Measurements from ENCODE around the gene NOC2L.

NOC2L gene

DNA sequence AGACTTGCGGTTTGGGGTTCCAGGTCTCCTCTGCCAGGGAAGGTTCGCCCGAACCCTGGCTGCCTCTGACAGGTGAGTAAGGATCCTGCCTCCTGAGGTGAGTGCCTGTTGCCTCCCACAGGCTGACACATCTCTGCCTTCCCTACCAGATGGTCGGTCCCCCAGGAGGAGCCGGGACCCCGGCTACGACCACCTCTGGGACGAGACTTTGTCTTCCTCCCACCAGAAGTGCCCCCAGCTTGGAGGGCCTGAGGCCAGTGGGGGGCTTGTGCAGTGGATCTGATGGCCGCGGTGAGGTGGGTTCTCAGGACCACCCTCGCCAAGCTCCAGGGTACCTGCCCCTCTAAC lies 15.2 kb upstream of the NOC2L start:
- no peak for DNase-seq

DNA sequence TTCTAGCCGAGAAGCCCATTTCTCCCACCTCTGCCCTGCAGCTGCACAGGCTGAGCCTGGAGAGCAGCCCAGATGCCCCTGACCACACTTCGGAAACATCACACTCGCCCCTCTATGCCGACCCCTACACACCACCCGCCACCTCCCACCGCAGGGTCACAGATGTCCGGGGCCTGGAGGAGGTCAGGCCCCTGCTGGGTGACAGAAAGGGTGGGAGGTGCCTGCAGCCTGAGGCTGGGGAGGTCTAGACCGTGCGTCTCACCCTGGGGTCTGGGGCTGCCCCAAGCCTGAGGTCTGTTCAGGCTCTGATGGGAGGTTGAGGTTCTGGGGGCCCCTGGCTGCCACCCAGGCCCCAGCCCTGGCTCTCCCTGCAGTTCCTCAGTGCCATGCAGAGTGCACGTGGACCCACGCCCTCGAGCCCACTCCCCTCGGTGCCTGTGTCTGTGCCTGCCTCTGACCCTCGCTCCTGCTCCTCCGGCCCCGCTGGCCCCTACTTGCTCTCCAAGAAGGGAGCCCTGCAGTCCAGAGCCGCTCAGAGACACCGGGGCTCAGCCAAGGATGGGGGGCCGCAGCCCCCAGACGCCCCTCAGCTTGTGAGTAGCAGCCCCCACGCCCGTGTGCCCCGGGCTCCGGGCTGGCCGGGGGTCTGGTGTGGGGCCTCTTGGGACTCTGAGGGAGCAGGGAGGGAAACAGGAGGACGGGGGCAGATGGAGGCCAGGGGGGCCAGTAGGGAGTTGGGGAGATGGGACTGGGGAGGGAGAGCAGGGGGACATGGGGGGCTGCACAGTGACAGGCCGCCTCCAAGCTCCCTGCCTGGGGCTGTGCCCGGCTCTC lies 14.6 kb upstream of the NOC2L start:
- DNase-seq, result no peak

DNA sequence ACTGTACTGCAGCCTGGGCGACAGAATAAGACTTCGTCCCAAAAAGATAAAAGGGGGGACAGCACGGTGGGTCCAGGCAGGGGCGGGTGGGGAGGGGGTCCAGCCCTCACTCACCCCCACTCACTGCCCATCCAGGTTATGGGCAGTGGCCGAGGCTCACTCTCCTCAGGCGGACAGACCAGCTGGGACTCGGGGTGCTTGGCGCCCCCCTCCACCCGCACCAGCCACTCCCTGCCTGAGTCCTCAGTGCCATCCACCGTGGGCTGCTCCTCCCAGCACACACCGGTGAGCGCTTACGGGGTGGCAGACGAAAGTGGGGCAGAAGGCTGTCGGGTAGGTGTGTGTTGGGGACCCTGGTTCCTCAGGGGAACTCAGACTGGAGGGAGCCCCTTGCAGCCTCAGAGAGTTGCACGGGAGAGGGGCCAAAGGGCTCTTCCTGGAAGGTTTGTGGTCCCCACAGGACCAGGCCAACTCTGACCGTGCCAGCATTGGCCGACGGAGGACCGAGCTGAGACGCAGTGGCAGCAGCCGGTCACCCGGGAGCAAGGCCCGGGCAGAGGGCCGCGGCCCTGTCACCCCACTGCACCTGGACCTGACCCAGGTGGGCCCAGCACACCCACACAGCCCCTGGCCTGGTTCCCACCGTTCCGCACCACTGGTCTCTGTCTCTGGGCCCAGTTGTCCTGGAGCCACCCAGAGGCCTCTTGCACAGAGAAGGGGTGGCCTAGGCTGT lies 13.8 kb upstream of the NOC2L start:
- no peak for DNase-seq

DNA sequence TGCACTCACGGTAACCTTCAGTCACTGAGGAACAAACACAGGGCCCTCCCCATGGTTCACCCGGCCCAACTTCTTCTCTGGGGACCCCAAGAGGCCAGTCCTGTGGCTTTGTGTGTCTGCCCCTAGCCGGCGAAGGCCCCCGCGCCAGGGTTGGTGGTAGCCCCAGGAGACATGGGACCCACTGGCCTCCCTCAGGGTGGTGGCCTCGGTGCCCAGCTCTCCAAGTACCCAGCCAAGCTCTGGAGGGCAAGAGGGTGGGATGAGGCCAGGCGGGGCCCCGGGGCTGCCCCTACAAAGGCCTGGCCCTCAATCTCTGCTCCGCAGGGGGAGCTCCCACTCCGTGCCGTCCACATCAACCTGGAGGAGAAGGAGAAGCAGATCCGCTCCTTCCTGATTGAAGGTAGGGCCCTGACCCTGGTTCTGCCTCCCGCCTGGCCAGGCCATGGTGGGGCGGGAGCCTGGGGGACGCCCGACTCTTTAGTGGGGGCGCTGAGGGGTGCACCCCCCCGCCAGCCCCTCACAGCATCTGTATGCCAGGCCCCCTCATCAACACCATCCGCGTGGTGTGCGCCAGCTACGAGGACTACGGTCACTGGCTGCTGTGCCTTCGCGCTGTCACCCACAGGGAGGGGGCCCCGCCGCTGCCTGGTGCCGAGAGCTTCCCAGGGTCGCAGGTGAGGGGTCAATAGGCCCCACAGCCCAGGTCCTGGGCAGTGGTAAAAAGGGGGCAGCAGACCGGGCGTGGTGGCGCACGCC lies 12.9 kb upstream of the NOC2L start:
- no peak for DNase-seq

DNA sequence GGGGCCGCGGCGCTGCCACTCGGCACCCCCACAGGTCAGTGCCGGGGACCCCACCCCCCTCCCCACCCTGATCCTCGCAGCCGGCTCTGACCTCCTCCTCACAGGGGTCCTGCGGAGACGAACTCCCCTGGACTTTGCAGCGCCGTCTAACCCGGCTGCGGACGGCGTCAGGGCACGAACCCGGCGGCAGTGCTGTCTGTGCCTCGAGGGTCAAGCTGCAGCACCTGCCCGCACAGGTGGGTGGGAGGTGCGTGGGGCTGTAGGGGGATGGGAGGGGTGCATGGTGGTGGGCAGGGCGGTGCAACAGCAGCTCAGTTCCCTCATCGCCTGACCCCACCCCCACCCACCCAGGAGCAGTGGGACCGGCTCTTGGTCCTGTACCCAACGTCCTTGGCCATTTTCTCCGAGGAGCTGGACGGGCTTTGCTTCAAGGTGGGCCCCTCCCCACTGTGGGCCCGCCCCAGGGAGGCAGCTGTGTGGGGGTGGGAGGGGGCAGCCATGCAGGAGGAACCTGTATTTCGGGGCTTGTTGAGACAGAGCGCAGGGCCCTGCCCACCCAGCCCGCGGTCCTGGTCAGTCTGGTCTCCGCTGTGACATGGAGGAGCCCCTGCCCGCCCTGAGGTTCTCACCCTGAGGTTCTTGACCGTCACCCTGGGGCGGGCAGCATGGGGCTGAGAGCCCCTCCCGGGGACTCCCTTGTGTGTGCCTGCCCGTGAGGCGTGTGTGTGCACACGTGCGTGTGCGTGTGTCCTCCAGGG lies 12.1 kb upstream of the NOC2L start:
- DNase-seq, result no peak

DNA sequence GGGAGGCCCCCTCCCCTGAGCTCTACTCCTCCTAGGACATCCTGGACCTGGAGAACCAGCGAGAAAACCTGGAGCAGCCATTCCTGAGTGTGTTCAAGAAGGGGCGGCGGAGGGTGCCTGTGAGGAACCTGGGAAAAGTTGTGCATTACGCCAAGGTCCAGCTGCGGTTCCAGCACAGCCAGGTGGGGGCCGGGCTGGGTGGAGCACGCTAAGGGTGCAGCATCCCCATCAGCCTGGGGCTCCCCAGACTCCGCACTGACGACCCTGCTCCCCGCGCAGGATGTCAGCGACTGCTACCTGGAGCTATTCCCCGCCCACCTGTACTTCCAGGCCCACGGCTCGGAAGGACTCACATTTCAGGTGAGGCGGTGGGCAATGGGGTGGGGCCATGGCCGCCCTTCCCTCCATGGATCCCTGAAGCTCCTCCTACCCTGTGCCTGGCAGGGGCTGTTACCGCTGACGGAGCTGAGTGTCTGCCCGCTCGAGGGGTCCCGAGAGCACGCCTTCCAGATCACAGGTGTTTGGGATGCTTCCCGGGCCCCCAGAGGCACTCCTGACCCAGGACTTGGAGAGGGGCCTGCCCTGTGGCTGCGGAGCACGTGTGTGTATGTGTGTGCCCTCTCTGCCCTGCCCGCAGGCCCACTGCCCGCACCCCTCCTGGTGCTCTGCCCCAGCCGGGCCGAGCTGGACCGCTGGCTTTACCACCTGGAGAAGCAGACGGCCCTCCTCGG lies 11.4 kb upstream of the NOC2L start:
- no peak for DNase-seq

DNA sequence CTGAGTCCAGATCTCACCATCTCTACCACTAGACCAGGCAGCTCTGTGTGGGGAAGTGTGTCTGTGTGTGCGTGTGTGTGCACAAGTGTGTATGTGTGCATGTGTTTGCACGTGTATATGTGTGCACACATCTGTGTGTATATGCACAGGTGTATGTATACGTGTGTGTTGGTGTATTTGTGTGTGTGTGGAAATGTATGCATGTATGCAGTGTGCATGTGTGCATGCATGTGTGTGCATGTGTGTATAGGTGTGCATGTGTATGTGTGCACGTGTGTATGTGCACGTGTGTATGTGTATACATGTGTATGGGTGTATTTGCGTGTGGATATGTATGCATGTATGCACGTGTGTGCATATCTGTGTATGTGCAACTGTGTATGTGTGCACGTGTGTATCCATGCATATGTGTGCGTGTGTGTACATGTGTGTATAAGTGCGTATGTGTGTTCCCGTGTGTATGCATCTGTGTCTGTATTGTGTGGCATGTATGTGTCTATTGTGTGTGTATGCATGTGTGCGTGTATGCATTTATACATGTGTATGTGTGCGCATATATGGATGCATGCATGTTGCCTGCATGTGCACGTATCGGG lies 10.3 kb upstream of the NOC2L start:
- no peak for DNase-seq

DNA sequence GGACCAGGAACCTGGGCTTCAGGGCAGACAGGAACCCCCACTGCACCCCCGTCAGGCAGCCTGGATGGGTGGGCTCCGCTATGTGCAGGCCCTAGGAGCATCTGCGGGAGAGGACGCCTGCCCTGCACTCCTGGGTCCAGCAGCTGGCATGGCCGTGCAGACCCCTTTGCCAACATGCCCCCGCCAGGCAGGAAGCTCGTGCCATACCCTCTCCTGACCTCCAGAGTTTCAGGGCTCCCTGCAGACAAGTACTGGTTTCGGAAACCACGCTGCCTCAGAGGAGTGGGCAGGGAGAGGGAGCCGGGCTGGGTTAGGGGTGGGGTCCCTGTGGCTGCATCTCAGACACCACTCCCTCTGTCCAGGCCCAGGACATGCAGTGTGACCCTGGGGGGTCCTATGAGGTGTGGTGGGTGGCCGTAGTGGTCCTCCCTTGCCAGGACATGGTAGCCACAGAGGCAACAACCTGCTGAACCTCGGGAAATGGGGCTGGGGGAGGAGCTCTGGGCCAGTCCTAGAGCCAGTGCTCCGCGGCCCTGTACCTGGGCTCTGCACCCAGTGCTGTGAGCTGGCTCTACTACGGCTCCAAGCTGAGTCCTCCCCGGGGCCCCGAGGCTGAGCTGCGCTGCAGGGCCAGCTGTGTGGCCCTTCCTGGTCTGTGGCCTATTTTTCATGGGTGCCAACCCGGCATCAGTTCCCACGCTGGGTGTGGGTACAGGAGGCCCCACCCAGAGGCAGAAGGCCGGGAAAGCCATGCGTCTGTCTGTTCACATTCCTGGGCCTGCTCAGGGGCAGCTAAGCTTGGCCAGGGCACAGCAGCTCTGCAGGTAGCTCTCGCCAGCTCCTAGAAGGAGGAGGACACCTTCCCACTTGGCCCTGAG lies 8.6 kb upstream of the NOC2L start:
- DNase-seq, result no peak

DNA sequence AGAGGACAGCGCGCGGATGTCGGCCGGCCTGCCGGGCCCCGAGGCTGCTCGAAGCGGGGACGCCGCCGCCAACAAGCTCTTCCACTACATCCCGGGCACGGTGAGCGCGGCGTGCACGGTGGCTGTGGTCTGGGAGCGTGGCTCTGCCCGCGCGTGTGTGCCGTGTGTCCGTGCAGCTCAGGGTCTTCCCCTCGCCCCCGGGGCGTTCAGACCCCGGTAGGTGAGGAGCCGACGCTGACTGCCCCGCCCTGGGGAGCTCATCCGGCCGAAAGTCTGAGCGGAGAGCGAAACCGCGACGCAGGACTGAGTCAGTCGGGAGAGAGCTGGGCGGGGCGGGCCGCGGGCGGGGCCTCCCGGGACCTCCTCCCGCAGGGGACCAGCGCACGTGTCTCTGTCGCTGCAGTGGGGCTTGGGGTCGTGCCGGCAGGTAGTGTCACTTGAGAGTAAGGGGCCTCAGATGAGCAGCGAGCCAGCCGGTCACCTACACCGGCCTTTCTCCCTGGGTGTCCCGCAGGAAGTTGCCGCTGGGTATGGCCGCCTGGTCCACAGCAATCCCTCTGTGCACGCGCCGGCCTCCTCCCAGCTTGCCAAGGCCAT lies 7.7 kb upstream of the NOC2L start:
- peak in 1 of 2 experiments; percentile 52 for DNase-seq

DNA sequence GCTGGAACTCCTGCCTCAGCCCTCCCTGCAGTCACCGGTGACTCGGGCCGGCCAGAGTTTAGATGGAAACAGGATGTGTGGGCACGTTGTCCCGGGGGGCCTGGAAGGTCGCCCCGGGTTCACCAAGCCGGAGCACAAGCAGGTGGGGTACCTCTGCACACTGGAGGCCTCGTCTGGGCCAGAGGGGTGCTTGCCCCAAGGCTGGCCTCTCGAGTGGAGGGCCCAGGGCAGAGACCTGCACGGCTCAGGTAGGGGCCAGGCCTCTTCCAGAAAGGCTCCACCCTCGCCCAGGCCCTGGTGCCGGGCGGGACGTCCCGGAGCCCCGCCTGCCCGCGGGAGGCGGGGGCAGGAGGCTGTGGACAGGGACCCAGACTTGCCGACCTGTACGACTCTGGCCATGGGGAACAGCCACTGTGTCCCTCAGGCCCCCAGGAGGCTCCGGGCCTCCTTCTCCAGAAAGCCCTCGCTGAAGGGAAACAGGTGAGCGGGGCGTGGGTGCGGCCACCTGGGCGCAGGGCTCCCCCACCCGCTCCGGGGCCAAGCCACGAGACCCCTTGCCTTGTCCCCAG lies 7.2 kb upstream of the NOC2L start, which contains the start of gene PLEKHN1:
Gene PLEKHN1 (plus strand): TSS at position 348 of the 569 bp plus-strand sequence. CDS start 50 bp downstream, at position 398.
- peak; percentile 46 to 67 for DNase-seq

DNA sequence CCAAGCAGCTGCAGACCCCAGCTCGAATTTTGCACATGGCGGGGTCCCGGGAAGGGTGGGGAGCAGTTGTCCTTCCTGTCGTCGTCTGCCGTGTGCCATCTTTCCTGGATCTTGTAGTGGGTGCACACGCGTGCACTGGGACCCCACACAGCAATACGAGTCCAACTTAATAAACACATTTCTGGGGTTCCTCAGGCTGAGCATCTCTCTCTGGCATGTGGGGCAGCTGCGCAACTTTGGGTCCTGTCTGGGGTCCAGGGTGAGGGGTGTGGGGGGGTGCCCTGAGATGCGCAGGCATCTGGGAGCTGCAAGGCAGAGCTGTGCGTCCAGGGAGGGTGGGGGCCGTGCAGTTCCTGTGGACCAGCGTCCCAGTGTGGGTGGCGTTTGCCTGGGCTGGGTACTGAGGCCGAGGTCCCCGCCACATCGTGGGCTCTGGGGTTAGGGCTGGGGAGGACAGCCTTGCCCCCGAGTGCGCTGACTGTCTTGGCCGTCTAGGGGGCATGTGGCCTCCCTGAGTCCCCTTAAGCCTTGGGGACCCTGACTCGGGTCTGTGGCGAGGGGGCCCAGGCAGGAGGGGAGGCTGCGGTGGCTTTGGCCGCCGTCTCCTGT lies 6.6 kb upstream of the NOC2L start:
- DNase-seq, result no peak

DNA sequence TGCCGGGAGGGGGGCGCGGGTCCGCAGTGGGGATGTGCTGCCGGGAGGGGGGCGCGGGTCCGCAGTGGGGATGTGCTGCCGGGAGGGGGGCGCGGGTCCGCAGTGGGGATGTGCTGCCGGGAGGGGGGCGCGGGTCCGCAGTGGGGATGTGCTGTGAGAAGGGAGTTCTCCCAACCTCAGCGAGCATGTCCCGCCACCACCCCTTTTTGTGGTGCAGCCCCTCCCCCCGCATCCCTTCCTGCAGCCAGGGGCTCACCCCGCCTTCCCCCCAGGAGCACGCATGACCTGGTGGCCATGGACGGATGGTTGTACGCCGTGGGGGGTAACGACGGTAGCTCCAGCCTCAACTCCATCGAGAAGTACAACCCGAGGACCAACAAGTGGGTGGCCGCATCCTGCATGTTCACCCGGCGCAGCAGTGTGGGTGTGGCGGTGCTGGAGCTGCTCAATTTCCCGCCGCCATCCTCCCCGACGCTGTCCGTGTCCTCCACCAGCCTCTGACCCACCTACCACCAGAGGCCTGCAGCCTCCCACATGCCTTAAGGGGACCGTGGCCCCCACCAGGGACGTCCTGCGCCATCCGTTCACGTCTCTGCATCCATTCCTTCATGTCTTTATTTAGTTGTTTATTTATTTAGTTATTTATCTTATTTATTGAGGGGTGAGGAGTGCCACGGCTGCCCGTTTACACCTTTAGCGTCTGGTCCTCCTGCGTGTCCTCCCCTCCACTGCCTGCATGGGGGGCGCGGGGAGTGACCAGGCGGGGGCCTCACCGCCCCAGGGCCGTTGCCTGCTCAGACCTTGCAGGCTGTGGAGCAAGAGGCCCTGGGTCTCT lies 5.9 kb upstream of the NOC2L start:
- no peak for DNase-seq

DNA sequence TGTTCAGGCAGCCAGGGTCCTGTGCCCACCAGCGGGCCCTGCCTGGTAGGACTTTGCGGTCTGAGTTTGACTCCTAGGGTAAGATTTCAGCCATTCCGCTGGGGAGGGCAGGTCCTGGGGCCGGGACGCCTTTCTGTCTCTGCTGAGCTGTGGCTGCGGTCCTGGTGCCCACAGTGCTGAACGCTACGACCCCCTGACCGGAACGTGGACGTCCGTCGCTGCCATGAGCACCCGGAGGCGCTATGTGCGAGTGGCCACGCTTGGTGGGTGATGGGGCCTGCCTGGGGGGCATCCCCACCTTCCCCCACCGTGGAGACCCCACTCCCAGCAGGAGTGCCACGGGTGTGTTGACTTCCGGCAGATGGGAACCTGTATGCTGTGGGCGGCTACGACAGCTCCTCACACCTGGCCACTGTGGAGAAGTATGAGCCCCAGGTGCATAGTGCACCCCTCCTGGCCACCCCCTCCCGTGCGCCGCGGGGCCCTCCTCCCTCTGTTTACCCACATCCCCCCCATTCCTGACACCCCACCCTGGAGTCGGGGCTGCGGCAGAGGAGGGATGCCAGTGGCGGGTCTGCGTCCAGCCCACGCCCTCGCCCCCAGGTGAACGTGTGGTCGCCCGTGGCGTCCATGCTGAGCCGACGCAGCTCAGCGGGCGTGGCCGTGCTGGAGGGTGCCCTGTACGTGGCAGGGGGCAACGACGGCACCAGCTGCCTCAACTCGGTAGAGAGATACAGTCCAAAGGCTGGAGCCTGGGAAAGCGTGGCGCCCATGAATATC lies 4.9 kb upstream of the NOC2L start:
- no peak for DNase-seq

DNA sequence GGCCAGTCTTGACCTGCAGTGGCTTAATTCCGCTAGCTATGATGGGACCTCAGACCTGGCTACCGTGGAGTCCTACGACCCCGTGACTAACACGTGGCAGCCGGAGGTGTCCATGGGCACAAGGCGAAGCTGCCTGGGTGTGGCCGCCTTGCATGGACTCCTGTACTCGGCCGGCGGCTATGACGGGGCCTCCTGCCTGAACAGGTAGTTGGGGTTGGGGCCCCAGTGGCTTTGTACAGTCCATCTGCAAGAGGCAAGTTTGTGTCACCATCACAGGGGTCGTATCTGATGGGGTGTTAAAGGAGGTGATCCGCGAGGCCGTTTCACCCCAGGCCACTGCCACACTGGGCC lies 4.2 kb upstream of the NOC2L start:
- DNase-seq, result no peak

DNA sequence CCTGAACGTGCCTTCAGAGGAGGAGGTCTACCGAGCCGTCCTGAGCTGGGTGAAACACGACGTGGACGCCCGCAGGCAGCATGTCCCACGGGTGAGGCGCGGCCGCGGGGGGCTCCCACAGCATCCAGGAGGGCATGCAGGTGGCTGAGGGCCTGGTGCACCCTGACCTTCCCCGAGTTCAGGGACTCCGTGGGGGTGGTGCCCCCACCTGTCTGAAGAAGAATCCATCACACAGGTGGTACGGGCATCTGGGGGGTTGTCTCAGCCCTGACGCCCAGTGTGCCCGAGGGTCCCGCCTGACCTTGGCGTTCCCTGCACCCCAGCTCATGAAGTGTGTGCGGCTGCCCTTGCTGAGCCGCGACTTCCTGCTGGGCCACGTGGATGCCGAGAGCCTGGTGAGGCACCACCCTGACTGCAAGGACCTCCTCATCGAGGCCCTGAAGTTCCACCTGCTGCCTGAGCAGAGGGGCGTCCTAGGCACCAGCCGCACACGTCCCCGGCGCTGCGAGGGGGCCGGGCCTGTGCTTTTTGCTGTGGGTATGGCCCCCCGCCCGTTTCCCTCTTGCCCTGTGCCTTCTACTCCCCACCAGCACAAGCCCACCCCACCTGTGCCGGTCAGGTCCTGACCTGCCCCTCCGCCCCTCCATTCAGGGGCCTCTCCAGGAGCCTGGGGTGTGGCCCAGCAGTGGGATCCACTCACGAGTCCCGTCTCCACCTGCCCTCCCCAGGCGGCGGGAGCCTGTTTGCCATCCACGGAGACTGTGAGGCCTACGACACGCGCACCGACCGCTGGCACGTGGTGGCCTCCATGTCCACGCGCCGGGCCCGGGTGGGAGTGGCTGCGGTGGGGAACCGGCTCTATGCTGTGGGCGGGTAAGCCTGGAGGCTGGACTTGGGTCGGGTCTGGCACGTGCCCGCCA lies 3.6 kb upstream of the NOC2L start:
- DNase-seq, result no peak

DNA sequence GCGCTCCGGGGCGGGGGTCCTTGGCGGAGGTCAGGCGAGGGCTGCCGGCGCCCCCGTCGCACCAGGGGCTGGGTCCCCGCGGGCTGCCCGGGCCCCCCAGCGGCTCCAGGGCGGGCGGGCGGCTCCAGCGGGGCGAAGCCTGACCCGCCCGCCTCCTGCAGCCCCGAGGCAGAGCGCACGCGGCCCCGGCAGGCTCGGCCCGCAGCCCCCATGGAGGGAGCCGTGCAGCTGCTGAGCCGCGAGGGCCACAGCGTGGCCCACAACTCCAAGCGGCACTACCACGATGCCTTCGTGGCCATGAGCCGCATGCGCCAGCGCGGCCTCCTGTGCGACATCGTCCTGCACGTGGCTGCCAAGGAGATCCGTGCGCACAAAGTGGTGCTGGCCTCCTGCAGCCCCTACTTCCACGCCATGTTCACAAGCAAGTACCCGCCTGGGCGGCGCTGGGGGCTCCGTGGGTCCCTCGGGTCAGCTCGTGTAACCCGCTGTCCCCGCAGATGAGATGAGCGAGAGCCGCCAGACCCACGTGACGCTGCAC lies 2.1 kb upstream of the NOC2L start:
- no peak for DNase-seq
